ENCODE results near the gene MRPL1. TPM values are rescaled to one million over a fixed set of nuclear protein-coding genes. Genes with fewer than 3 reads are reported as not detected.
"Not testable (repeated sequence)": the region's sequence is repeated elsewhere in the genome, so short reads cannot be mapped to it uniquely, and the experiment has no call there.

MRPL1 gene
- total RNA-seq, 1 donor = 23.2 TPM

GRCh38 chr4:77931452-77932135, 69.0 kb downstream of the MRPL1 start:
- Histone ChIP-seq H4K20me1 (ENCODE audit: insufficient read depth, low read length) (no peaks in the 10 kb centered on the region), H3K36me3 (ENCODE audit: insufficient read depth, low read length) (peaks cover 4% of the 10 kb centered on the region), H3K4me2 (ENCODE audit: insufficient read depth, low read length) (peak overlapping the region; percentile 18), H3K4me3 (ENCODE audit: insufficient read depth, low read length) (no peak overlapping the region), H3K27ac (ENCODE audit: low read depth, low read length) (peak overlapping the region; percentile 31), H3K79me2 (ENCODE audit: insufficient read depth, low read length) (no peaks in the 10 kb centered on the region), H3K4me1 (ENCODE audit: insufficient read depth, low read length) (peaks cover 19% of the 10 kb centered on the region), H3K27me3 (ENCODE audit: insufficient read depth, low read length) (no peaks in the 10 kb centered on the region), H3K9me3 (ENCODE audit: low read depth, low read length) (no peaks in the 10 kb centered on the region), H2AFZ (ENCODE audit: low read length) (no peak overlapping the region)
- no peak for DNase-seq (ENCODE audit: insufficient read length, low spot score, missing footprints)
- TF ChIP-seq, protein P1, sequence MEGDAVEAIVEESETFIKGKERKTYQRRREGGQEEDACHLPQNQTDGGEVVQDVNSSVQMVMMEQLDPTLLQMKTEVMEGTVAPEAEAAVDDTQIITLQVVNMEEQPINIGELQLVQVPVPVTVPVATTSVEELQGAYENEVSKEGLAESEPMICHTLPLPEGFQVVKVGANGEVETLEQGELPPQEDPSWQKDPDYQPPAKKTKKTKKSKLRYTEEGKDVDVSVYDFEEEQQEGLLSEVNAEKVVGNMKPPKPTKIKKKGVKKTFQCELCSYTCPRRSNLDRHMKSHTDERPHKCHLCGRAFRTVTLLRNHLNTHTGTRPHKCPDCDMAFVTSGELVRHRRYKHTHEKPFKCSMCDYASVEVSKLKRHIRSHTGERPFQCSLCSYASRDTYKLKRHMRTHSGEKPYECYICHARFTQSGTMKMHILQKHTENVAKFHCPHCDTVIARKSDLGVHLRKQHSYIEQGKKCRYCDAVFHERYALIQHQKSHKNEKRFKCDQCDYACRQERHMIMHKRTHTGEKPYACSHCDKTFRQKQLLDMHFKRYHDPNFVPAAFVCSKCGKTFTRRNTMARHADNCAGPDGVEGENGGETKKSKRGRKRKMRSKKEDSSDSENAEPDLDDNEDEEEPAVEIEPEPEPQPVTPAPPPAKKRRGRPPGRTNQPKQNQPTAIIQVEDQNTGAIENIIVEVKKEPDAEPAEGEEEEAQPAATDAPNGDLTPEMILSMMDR (IDR thresholded peaks at IDR 0.05; ENCODE audit: extremely low read depth, low read depth, low read length) = no peak

GRCh38 chr4:77938560-77938959, 75.9 kb downstream of the MRPL1 start:
- Histone ChIP-seq H3K4me1 (ENCODE audit: insufficient read depth, low read length) (no peaks in the 10 kb centered on the region), H3K4me3 (ENCODE audit: insufficient read depth, low read length) (no peak overlapping the region), H4K20me1 (ENCODE audit: insufficient read depth, low read length) (no peaks in the 10 kb centered on the region), H3K36me3 (ENCODE audit: insufficient read depth, low read length) (no peaks in the 10 kb centered on the region), H3K9me3 (ENCODE audit: low read depth, low read length) (no peaks in the 10 kb centered on the region), H3K79me2 (ENCODE audit: insufficient read depth, low read length) (no peaks in the 10 kb centered on the region), H2AFZ (ENCODE audit: low read length) (no peak overlapping the region), H3K27ac (ENCODE audit: low read depth, low read length) (no peak overlapping the region), H3K27me3 (ENCODE audit: insufficient read depth, low read length) (no peaks in the 10 kb centered on the region), H3K4me2 (ENCODE audit: insufficient read depth, low read length) (no peak overlapping the region)
- no peak for DNase-seq (ENCODE audit: insufficient read length, low spot score, missing footprints)
- TF ChIP-seq, protein P1 (IDR thresholded peaks at IDR 0.05; ENCODE audit: extremely low read depth, low read depth, low read length) = no peak

DNA sequence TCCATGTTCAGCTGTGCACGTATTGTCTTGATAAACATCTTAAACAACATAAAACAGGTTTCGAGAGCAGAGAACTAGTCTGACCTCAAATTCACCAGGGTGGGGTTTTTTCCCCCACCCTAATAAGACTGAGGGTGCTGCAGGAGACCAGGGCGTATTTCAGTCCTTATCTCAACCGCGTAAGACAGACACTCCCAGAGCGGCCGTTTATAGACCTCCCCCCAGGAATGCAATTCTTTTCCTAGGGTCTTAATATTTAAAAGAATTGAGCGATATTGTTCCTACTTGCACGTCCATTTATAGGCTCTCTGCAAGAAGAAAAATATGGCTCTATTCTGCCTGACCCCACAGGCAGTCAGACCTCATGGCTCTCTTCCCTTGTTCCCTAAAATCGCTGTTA, 83.3 kb downstream of the MRPL1 start:
- not testable (repeated sequence) for H3K27me3 ChIP-seq (ENCODE audit: insufficient read depth, low read length); H3K79me2 ChIP-seq (ENCODE audit: insufficient read depth, low read length); H2AFZ ChIP-seq (ENCODE audit: low read length); H4K20me1 ChIP-seq (ENCODE audit: insufficient read depth, low read length); H3K4me2 ChIP-seq (ENCODE audit: insufficient read depth, low read length); H3K27ac ChIP-seq (ENCODE audit: low read depth, low read length); H3K36me3 ChIP-seq (ENCODE audit: insufficient read depth, low read length); H3K4me3 ChIP-seq (ENCODE audit: insufficient read depth, low read length); H3K4me1 ChIP-seq (ENCODE audit: insufficient read depth, low read length); DNase-seq (ENCODE audit: insufficient read length, low spot score, missing footprints); H3K9me3 ChIP-seq (ENCODE audit: low read depth, low read length)

- DNase-seq (ENCODE audit: insufficient read length, low spot score, missing footprints) = no peak
- no peak overlapping the region for H2AFZ ChIP-seq (ENCODE audit: low read length)
- H3K4me1 ChIP-seq (ENCODE audit: insufficient read depth, low read length) = no peaks in the 10 kb centered on the region
- H3K9me3 ChIP-seq (ENCODE audit: low read depth, low read length) = no peaks in the 10 kb centered on the region
- TF ChIP-seq, protein P1 (IDR thresholded peaks at IDR 0.05; ENCODE audit: extremely low read depth, low read depth, low read length) = no peak
- no peak overlapping the region for H3K27ac ChIP-seq (ENCODE audit: low read depth, low read length)
- H3K4me2 ChIP-seq (ENCODE audit: insufficient read depth, low read length) = no peak overlapping the region
- H3K27me3 ChIP-seq (ENCODE audit: insufficient read depth, low read length) = no peaks in the 10 kb centered on the region
- H3K79me2 ChIP-seq (ENCODE audit: insufficient read depth, low read length) = no peaks in the 10 kb centered on the region
- H3K36me3 ChIP-seq (ENCODE audit: insufficient read depth, low read length) = peaks cover 9% of the 10 kb centered on the region
- H4K20me1 ChIP-seq (ENCODE audit: insufficient read depth, low read length) = no peaks in the 10 kb centered on the region
- H3K4me3 ChIP-seq (ENCODE audit: insufficient read depth, low read length) = no peak overlapping the region
These were observed 87.6 kb downstream of the MRPL1 start for GRCh38 chr4:77950203-77950602.

Measured in osteoblast (primary cell).